Fibroblast of skin of right biceps (primary cell): ENCODE measurements around the gene TMSB10.
A peak's percentile ranks its signal among the peaks of the same experiment; 100 is the strongest.

ENCODE experiments used
- DNase-seq: peaks from one replicate; pipeline ENCODE4 v3.0.0-alpha.2; 2013

TMSB10 gene

GRCh38 chr2:84880645-84881521 is 24.6 kb upstream of the TMSB10 start, which contains the start of gene TRABD2A:
TSS of gene TRABD2A (minus strand) at chr2:84881084. CDS start at chr2:84881039, 45 bp downstream.
- no peak for DNase-seq

GRCh38 chr2:84881581-84882413 is 23.7 kb upstream of the TMSB10 start:
- peak; percentile 82 for DNase-seq

GRCh38 chr2:84882414-84882738 is 23.1 kb upstream of the TMSB10 start:
- DNase-seq = no peak

GRCh38 chr2:84882775-84883550 is 22.5 kb upstream of the TMSB10 start:
- DNase-seq = peak; percentile 58

- DNase-seq = no peak
Measured at GRCh38 chr2:84884449-84884848, 21.0 kb upstream of the TMSB10 start.

- DNase-seq = no peak
Measured at GRCh38 chr2:84885111-84885510, 20.3 kb upstream of the TMSB10 start.

- no peak for DNase-seq
Measured at GRCh38 chr2:84886791-84887190, 18.7 kb upstream of the TMSB10 start.

- DNase-seq = peak; percentile 71
Measured at GRCh38 chr2:84888401-84889276, 16.8 kb upstream of the TMSB10 start.

- no peak for DNase-seq
Measured at GRCh38 chr2:84889332-84889731, 16.1 kb upstream of the TMSB10 start.

- DNase-seq = no peak
Measured at GRCh38 chr2:84891355-84892010, 14.0 kb upstream of the TMSB10 start.

- no peak for DNase-seq
Measured at GRCh38 chr2:84894131-84894586, 11.3 kb upstream of the TMSB10 start.

GRCh38 chr2:84894758-84895520 is 10.5 kb upstream of the TMSB10 start:
- DNase-seq = peak; percentile 85

GRCh38 chr2:84896567-84896966 is 8.9 kb upstream of the TMSB10 start:
- DNase-seq = peak; percentile 36

GRCh38 chr2:84897773-84898172 is 7.7 kb upstream of the TMSB10 start:
- peak; percentile 56 for DNase-seq

- no peak for DNase-seq
Measured at GRCh38 chr2:84899304-84900204, 5.9 kb upstream of the TMSB10 start.

GRCh38 chr2:84900971-84901370 is 4.5 kb upstream of the TMSB10 start:
- DNase-seq = no peak

GRCh38 chr2:84901593-84902120 is 3.8 kb upstream of the TMSB10 start:
- peak; percentile 76 for DNase-seq

- no peak for DNase-seq
Measured at GRCh38 chr2:84902526-84902925, 2.9 kb upstream of the TMSB10 start.

GRCh38 chr2:84904151-84904550 is 1.3 kb upstream of the TMSB10 start:
- DNase-seq = no peak
